ENCODE results near the gene PPDPF.

- no peak for TF ChIP-seq MAX (IDR thresholded peaks at IDR 0.05)
- TF ChIP-seq POLR2A (IDR thresholded peaks at IDR 0.05; ENCODE audit: control extremely low read depth in 1 of 2, low read depth in 2 of 2, low read length in 2 of 2): no peak
- TF ChIP-seq CEBPB (IDR thresholded peaks at IDR 0.05; ENCODE audit: low read depth, low read length): no peak
- TF ChIP-seq HDAC2 (IDR thresholded peaks at IDR 0.05; ENCODE audit: borderline replicate concordance in 1 of 2, low read depth in 2 of 2, low read length in 2 of 2): no peak
- TF ChIP-seq CTCF (IDR thresholded peaks at IDR 0.05; ENCODE audit: control extremely low read depth in 1 of 3, insufficient read depth in 1 of 3, low read depth in 1 of 3, low read length in 3 of 3): no peak
- TF ChIP-seq BRCA1 (IDR thresholded peaks at IDR 0.05; ENCODE audit: low read depth, low read length): no peak
- TF ChIP-seq YY1 (IDR thresholded peaks at IDR 0.05; ENCODE audit: low read depth, low read length): no peak
- TF ChIP-seq SP1 (IDR thresholded peaks at IDR 0.05; ENCODE audit: low read depth, low read length): no peak
- no peak for TF ChIP-seq ATF2 (IDR thresholded peaks at IDR 0.05; ENCODE audit: low read length)
- TF ChIP-seq HDAC6 (IDR thresholded peaks at IDR 0.05; ENCODE audit: low read depth, low read length): no peak
- no peak for TF ChIP-seq EP300 (IDR thresholded peaks at IDR 0.05; ENCODE audit: borderline replicate concordance in 1 of 2, low read depth in 2 of 2, low read length in 2 of 2)
- no peak for TF ChIP-seq SAP30 (IDR thresholded peaks at IDR 0.05; ENCODE audit: insufficient read depth, insufficient replicate concordance, low read length)
Measured at GRCh38 chr20:63541371-63541770, 20.8 kb downstream of the PPDPF start.

All from H1 (cell line).